ENCODE measurements around the gene EML3.
A peak's percentile ranks its signal among the peaks of the same experiment; 100 is the strongest.
"Not testable (repeated sequence)": the region's sequence is repeated elsewhere in the genome, so short reads cannot be mapped to it uniquely, and the experiment has no call there.

Gene EML3

GRCh38 chr11:62571493-62571892 lies 41.1 kb downstream of the EML3 start:
- DNase-seq = not testable (repeated sequence)

DNA sequence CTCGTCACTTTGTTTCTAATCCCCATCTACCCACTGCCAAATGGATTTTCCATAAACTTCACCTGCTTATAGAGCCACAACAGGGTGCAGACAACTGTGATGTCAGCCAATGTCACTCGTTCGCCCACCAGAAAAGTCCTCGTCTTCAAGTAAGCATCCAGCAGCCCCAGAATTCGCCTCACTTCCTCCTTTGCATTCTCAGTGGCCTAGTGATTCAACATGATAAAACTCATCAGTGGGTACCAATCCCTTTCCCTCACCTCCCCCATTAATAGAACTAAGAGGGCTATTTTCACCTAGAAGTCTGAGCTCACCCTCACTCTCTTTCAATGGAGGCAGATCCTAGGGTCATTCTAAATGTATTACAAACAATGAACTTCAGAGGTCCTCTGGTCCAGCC lies 41.7 kb downstream of the EML3 start:
- DNase-seq = not testable (repeated sequence)

DNA sequence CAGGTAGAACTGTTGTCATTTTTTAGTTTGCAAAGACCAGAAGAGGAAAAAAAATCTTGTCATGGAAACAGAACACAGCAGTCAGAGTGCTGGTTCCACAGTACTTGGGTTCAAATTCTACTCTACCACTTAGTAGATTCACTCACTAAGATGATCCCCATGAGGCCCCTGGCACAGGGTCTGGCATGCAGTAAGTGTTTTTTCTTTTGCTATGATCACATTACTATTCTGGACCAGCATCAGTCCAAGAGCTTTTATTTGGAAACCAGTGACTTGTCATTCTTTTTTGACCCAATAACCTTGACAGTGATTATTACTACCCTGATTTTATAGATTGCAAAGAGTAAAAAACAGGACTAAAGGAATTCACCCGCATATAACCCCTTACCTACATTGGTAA lies 43.0 kb downstream of the EML3 start:
- DNase-seq = no peak

DNA sequence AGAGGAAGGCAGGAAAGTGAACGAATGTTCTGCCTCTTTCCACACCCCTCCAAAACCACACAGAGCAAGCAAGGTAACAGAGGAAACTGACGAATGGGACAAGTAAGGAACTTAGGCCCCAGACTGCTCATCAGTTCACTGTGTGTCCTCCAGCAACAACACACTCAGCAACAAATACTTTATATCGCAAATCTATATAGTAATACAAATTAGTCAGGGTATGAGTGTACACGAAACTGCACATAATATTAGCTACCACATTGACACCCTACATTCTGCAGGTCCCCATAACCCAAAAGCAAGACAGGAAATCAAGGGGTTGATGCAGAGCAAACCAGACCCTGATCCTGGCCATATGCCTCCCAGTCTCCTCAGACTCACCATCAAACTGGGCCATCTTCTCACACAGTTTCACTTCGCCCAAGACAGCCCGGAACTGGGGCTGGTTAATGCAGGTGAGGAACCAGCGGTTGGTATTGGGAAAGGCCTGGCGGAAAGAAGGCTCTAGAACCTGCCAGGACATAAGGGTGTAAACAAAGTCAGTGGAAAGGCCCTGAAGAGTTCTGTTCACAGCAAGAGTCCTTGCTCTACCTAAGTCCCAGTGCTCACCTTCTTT lies 45.4 kb downstream of the EML3 start:
- DNase-seq = no peak

DNA sequence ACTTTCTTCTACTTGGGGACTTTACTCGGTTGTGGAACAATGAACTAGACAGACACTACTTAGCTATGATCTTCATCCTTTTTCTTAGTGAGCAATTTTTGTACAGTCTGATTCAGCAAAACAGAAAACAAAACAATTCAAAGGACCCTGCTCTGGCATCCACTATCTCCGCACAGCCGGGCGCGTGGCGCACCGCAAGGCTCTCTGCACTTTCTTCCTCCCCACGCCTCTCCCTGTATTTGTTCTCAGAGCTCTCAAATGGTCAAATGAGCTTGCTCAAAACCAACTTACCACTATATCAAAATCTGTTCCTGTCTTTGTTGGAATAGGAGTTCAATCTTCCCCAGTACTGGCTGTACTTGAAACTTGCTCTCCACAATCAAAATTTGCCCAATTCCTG lies 46.3 kb downstream of the EML3 start:
- DNase-seq = no peak

DNA sequence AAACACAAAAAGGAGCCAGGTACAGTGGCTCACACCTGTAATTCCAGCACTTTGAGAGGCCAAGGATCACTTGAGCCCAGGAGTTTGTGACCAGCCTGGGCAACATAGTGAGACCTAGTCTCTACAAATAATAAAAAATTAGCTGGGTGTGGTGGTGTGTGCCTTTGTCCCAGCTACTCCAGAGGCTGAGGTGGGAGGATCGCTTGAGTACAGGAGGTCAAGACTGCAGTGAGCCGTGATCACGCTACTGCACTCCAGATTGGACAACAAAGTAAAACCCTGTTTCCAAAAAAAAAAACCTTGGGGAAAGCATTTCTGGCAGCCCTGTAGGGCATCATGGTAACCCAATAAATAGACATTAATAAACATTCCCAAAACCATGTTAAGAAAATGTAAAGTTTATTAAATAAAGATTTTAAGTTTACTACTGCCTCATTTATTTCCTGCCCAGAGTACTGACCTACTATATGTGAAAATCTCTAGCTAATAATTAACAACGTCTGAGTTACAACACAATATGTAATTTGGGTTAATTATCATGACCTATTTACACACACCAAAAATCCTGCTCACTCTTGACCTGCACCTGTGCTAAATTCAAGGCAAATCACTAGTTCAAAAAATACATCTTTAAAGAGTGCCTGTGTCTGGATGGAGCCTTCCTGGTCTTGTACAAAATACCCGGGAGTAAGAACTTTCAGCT lies 47.3 kb downstream of the EML3 start:
- DNase-seq = no peak

GRCh38 chr11:62561677-62562230 lies 50.8 kb downstream of the EML3 start:
- DNase-seq = not testable (repeated sequence)

DNA sequence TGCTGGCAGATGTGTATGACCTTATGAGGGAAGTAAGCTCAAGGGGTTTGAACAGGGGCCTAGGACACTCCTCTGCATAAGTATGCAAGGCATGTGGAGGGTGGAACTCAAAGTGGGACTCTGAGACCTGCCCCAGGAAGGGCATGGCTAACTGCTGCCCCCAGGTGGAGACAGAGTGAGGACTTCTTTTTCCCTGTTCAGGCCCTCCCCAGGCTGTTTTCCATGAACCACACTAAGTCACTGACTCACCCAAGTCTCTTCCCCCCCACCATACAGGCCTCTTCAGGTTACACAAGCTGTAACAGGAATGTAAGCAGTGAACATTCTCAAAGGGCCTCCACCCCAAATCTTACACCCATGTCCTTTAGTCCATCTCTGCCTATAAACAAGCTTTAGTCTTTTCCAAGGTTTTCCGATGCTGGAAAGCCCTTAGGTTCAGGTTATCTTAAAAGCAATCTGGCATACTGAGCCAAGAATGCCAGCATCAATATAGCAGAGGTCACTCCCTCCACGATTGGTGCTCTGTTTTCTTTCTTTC lies 51.9 kb downstream of the EML3 start:
- DNase-seq = peak; percentile 62 to 84

DNA sequence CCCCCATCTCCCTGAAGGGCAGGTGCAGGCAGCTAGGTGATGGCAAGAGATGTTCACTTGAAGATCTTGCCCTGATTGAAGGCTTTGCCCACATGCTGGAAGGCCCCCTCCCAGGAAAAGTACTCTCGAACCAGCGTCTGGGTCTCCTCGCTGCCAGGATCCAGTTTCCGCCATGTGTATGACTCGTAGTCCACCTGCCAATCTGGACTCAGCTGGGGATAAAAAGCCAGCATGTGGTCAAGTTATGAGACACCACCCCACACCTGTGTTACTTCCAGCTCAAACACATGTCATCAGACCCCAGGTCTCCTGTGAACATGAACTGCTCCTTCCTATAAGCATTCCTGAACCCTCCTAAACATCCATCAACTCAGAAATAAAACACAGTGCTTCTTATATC lies 52.9 kb downstream of the EML3 start:
- DNase-seq = not testable (repeated sequence)

DNA sequence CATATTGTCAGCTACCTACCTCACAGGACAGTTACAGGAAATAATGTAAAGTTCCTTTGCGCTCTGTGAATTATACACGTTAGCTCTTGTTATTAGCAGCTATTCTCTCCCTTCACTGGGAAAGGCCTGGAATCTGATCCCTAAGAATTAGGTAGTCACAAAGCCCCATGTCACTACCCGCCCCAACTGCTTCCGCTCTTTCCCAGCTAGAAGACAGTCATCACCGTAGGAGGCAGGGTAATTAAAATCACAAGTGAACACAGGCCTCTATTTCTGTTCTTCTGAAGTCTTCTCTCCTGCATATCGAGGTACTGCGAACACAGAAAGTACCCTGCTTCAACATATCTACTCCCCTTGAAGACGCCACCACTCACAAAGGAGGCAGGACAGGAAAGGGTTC lies 53.4 kb downstream of the EML3 start:
- no peak for DNase-seq

GRCh38 chr11:62558669-62559068 lies 53.9 kb downstream of the EML3 start:
- no peak for DNase-seq

- DNase-seq = peak in 1 of 2 experiments; percentile 18
Observed at GRCh38 chr11:62556875-62557631, 55.5 kb downstream of the EML3 start.

DNA sequence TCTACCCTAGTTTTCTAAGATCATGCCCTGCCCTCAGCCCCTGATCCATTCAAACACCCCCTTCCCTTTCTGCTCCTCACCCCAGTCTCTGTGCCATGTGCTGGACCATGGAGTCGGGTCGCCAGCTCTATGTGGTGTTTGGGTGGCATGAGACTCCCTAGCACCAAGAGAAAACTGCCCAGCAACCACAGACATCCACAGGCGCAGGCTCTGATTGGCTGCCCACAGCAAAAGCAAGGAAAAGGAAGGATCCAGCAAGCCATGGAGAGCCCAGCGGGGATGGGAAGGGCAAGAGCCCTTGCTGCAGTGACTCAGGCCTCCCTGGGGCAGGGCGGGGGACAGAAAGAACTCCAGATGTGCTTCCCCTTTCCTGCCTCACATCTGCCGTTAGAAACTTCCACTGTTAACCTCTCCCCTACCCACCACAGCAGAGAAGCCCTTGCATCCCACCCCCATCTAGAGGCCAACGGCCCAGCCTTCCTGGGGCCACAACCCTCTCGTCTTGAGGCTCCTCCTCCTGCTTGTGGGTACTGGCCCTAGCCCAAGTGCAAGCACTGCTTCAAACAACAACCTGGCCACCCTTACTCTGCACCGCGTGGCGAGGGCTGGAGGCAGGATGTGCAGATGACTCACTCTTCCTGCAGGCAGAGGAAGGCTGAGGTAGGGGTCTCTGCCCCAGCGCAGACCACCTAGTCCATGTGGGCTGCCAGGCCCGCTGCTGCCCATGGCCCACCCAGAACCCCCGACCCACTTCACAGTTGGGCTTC lies 56.3 kb downstream of the EML3 start:
- DNase-seq = peak; percentile 54 to 70

- peak in 1 of 2 experiments; percentile 44 for DNase-seq
Observed at GRCh38 chr11:62555464-62556107, 57.0 kb downstream of the EML3 start.

- DNase-seq = no peak
Observed at GRCh38 chr11:62554387-62555167, 58.0 kb downstream of the EML3 start.

GRCh38 chr11:62553839-62554361 lies 58.7 kb downstream of the EML3 start:
- no peak for DNase-seq

GRCh38 chr11:62553080-62553838 lies 59.3 kb downstream of the EML3 start:
- peak in 1 of 2 experiments; percentile 30 for DNase-seq

- DNase-seq = no peak
Observed at GRCh38 chr11:62552485-62553079, 60.0 kb downstream of the EML3 start.

Data from stimulated activated CD4-positive, alpha-beta T cell treated with anti-CD3 and anti-CD28 coated beads, Interleukin-4, amount 100 ng/mL, for 4 hours (primary cell).